22Rv1 (cell line): ENCODE data around the gene MYH9.

Experiments used
- H3K27ac ChIP-seq: fragments of 450-650 bp; 2 replicates; pipeline ENCODE4 v1.5.1; 2017
- CTCF ChIP-seq: fragments of 450-650 bp; IDR thresholded peaks from 2 replicates; pipeline ENCODE4 v1.5.1; 2017; ENCODE audit warnings: mild to moderate bottlenecking
- ZFX ChIP-seq: fragments of 450-650 bp; IDR thresholded peaks from 2 replicates; pipeline ENCODE4 v1.6.1; 2017; ENCODE audit warnings: antibody characterized with exemption, borderline replicate concordance

Gene MYH9

DNA sequence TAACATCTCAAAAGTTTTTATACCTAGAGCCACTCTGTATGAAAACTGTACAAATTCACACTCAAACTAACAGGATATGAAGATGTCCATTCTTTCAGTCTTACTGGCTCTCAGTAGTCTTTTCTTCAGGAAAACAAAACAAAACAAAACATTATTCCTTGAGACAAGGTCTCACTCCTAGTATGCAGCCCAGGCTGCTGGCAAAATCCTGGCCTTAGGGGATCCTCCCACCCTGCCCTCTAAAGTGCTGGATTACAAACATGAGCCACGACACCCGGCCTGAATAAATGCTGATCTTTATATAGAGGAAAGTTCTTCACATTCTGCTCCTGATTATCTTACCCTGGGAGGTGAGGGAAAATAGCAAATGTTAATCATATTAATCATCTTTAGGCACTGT lies 153.6 kb downstream of the MYH9 start:
- no peak overlapping the region for H3K27ac ChIP-seq
- TF ChIP-seq ZFX (no peak), CTCF (no peak)

DNA sequence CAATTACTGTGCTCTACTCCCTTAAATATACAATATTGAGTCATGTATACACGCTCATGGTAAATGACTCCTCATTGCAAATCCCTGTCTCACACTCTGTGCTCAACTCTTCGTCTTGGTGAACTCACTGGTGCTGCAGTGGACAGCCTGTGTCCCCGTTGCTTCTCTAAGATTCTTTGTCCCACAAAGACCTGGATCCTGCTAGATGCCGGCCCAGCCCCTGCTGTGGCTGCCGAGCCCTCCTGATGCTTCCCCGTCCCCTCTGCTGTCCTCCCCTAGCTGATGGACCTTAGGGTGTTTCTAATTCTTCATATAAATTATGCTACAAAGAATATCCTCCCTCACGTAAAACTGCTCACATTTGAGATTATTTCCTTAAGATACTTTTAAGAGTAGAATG lies 154.0 kb downstream of the MYH9 start:
- no peak overlapping the region for H3K27ac ChIP-seq
- TF ChIP-seq CTCF = no peak
- no peak for TF ChIP-seq ZFX

DNA sequence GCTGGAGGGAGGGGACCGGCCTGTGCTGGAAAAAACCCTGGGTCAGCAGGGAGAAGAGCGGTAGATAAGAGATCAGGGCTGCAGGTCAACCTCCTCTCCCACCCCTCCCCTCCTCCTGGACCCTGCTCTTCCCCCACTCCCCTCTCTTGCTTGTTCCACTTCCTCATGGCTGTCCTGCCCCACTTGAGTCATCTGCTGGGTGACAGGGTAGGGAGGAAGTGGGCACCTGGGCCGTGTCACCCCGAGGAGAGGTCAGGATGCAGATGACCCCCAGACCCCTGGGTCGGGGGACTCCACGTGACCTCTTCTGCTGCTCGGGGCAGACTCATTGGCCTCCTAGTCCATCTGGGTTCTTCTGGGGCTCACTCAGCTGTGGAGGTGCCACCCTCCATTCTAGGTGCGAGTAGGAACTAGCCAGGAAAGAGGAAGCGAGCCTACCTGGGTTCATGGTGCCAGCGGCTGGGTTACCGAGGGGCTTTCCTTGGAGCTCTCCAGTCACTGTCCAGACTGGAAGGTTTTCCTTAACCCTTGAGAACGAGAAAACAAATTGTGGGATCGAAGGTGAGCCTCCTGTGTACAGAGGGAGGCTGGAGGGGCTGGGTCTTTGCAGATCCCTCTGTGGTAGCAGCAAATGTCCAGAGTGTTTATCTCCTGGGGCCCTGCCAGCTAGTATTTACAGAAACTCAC lies 154.9 kb downstream of the MYH9 start:
- no peak overlapping the region for H3K27ac ChIP-seq
- TF ChIP-seq ZFX (no peak), CTCF (no peak)
